ENCODE measurements around the gene FBXL20. TPM values are rescaled to one million over a fixed set of nuclear protein-coding genes. Genes with fewer than 3 reads are reported as not detected.

FBXL20 gene
- total and polyA plus RNA-seq, 2 of the 8 experiments (the other 6 are each of a cell fraction or from before 2014, with no cell fraction given), result 5.5 to 11.0 TPM

DNA sequence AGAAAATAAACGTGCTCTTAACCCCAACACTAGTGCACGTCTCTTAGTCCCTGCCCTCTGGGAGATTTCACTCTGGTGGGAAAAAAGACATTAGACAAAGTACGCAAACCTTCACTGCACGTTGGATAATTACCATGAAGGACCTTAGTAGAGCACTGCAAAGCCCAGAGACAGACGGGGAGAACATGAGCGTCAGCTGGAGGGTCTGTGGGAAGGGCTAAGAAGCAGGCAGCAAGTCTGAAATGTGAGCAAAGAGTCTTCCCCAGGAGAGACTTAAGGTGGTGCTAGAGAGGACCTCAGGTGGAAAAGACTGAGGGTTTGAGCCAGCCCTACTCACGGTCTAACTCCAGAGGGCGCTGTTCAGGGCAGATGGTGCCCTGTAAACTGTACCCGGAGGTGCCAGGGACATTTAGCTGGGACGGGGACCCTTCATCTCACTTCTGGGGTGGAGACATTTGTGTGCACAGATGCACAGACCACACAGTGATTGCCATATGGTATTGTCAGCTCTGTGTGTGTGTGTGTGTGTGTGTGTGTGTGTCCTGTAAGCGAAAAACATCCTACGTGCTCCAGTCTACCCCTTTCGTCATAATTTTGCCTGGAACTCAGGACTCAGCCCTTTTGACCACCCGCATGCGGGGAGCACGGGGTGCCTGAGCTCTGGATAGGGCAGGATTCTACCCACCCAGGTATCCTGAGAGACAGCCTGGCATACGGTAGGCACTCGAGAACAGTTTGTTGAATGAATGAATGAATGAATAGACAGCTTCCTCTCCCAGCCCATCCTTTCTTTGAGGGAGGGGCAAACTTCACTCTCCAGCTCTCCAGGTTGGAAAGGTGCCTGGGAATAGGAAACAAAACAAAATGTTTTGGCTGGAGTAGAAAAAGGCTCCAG lies 165.6 kb downstream of the FBXL20 start (continued):
- TF ChIP-seq, protein P1, sequence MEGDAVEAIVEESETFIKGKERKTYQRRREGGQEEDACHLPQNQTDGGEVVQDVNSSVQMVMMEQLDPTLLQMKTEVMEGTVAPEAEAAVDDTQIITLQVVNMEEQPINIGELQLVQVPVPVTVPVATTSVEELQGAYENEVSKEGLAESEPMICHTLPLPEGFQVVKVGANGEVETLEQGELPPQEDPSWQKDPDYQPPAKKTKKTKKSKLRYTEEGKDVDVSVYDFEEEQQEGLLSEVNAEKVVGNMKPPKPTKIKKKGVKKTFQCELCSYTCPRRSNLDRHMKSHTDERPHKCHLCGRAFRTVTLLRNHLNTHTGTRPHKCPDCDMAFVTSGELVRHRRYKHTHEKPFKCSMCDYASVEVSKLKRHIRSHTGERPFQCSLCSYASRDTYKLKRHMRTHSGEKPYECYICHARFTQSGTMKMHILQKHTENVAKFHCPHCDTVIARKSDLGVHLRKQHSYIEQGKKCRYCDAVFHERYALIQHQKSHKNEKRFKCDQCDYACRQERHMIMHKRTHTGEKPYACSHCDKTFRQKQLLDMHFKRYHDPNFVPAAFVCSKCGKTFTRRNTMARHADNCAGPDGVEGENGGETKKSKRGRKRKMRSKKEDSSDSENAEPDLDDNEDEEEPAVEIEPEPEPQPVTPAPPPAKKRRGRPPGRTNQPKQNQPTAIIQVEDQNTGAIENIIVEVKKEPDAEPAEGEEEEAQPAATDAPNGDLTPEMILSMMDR (IDR thresholded peaks at IDR 0.05; ENCODE audit: control extremely low read depth in 1 of 3, insufficient read depth in 1 of 3, low read depth in 1 of 3, low read length in 3 of 3), result peak; percentile 94 to 100 (median 99)
- TF ChIP-seq SP4 (IDR thresholded peaks at IDR 0.05; ENCODE audit: low read length), result no peak

Data from H1 (cell line).